Prostate gland (tissue), 2 donors: ENCODE measurements around the gene NUBP2.

Source experiments
- CTCF ChIP-seq, 4 experiments: fragments of 200-600 bp in 2 of 4; fragments of 450-650 bp in 2 of 4; sonication (generic) in 2 of 4; IDR thresholded peaks; 1 replicate in 3 of 4; 2 replicates in 1 of 4; pipeline ENCODE4 v1.5.1; 2016 to 2019; ENCODE audit warnings: antibody characterized with exemption in 4 of 4, mild to moderate bottlenecking in 2 of 4, moderate library complexity in 2 of 4
- POLR2AphosphoS5 ChIP-seq: sonication (generic); formaldehyde crosslinking; IDR thresholded peaks from one replicate; pipeline ENCODE4 v1.6.1; 2017; ENCODE audit warnings: antibody characterized with exemption

GRCh38 chr16:1761751-1762150 is 21.0 kb upstream of the NUBP2 start:
- TF ChIP-seq CTCF (IDR thresholded peaks at IDR 0.05) (no peak), POLR2AphosphoS5 (no peak)
